ENCODE measurements around the gene FNDC5.
"Not testable (repeated sequence)": the region's sequence is repeated elsewhere in the genome, so short reads cannot be mapped to it uniquely, and the experiment has no call there.

FNDC5 gene

GRCh38 chr1:32870615-32871363 is at the start of gene FNDC5:
Gene FNDC5 (minus strand): TSS chr1:32870912.
- peak; percentile 78 for DNase-seq (ENCODE audit: low spot score)

DNA sequence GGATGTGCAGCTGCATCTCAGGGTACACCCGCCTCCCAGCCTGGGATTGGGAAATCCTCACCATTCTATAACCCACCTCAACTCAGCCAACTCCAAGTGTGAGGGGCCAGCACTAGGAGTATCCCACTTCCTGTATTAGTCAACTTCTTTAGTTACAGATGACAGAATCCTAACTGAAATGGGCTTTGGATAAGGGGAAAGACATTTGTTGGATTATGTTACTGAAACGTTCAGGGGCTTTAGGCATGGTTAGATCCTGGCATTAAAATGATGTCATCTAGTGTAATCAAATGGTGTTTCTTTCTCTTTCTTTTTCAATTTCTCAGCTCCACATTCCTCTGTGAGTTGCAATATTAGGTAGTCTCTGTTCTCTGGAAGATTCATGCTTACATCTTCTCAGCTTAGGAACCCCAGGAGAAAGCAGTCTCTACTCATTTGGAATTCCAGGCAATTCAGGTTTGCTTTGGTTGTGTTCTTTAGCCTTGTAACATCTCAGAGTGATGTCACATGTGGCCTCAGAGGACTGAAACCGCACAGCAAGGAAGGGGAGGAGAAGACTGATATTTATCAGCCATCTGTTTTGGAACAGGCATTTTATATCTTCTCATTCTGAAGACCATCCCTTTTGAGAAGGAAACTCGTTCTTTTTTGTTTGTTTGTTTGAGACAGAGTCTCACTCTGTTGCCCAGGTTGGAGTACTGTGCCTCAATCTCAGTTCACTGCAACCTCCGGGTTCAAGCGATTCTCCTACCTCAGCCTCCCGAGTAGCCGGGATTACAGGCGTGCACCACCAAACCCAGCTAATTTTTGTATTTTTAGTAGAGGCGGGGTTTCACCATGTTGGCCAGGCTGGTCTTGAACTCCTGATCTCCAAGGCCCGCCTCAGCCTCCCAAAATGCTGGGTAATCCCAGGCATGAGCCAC is 49.4 kb upstream of the FNDC5 start:
- DNase-seq (ENCODE audit: low spot score), result no peak

DNA sequence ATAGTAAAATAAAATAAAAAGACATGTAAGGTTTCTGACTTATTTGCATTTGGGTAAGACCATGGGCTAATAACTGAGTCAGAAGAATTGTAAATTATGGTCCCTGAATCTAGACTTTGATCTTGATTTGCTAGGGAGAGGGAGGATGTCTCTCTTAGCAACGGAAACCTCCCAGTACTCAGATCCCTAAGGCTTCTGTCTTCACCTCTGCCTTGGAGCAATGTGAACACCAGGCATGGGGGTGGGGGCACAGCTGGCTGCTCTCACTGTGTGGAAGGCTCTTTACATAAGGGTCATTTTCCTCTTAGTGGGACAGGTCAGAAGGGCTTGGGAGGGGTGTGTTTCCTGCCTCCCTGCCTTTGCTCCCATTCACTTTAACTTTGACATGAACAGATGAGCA is 47.5 kb upstream of the FNDC5 start:
- DNase-seq (ENCODE audit: low spot score), result no peak

DNA sequence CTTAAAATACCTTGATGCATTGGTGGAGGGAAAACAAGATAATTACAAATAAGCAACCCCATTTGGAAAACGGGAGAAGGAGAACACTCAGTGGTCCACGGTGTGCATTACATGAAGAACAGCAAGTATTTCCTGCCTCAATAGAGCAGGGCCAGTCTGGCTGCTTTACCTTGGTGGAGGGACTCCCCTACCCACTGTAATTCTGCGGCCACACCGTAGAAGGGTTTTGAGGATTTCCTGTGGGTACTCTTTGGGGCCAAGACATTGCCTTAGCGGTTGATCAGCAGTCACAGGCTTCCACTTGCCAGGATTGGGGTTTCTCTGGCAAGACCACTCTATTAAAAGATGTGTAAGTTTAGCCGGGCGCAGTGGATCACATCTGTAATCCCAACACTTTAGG is 46.8 kb upstream of the FNDC5 start:
- no peak for DNase-seq (ENCODE audit: low spot score)

- no peak for DNase-seq (ENCODE audit: low spot score)
Measured at GRCh38 chr1:32915766-32916706, 45.3 kb upstream of the FNDC5 start.

DNA sequence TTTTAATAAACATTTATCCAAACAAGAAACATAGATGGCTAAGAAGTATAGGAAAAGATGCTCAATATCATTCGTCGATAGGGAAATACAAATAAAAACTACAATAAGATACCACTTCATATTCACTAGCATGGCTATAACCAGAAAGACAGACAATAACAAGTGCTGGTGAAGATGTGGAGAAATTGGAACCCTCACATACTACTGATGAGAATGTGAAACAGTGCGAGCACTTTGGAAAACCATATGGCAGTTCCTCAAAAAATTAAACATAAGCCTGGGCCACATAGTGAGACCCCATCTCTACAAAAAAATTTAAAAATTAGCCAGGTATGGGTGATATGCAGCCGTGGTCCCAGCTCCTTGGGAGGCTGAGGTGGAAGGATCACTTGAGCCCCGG is 39.6 kb upstream of the FNDC5 start:
- DNase-seq (ENCODE audit: low spot score), result no peak

- DNase-seq (ENCODE audit: low spot score), result no peak
Measured at GRCh38 chr1:32907435-32907834, 36.7 kb upstream of the FNDC5 start.

- no peak for DNase-seq (ENCODE audit: low spot score)
Measured at GRCh38 chr1:32906654-32907053, 35.9 kb upstream of the FNDC5 start.

DNA sequence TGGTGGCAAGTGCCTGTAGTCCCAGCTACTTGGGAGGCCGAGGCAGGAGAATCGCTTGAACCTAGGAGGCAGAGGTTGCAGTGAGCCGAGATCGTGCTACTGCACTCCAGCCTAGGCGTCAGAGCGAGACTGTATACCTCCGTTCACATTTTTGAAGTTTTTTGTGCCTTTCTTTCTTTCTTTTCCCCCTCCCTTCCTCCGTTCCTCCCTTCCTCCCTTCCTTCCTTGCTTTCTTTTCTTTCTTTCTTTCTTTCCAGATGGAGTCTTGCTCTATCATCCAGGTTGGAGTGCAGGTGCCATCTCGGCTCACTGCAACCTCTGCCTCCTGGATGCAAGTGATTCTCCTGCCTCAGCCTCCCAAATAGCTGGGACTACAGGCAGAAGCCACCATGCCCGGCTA is 34.9 kb upstream of the FNDC5 start:
- not testable (repeated sequence) for DNase-seq (ENCODE audit: low spot score)

DNA sequence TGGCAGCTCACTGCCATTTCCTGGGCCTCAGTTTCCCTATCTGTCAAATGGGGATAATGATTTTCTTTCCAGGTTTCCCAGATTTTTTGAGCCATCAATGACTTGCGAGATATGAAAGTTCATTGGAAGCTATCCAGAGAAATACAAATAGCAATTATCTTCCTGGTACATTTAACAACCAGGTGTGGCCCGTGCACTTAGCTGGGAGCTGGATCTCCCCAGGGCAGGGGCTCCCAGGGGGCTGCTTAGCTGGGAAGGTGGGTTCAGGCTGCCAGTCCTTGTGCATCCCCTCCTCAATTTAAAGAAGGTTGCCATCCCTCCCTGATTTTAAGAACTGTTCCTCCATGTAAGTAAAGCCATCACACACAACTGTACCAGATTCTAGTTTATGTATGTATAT is 34.1 kb upstream of the FNDC5 start:
- no peak for DNase-seq (ENCODE audit: low spot score)

DNA sequence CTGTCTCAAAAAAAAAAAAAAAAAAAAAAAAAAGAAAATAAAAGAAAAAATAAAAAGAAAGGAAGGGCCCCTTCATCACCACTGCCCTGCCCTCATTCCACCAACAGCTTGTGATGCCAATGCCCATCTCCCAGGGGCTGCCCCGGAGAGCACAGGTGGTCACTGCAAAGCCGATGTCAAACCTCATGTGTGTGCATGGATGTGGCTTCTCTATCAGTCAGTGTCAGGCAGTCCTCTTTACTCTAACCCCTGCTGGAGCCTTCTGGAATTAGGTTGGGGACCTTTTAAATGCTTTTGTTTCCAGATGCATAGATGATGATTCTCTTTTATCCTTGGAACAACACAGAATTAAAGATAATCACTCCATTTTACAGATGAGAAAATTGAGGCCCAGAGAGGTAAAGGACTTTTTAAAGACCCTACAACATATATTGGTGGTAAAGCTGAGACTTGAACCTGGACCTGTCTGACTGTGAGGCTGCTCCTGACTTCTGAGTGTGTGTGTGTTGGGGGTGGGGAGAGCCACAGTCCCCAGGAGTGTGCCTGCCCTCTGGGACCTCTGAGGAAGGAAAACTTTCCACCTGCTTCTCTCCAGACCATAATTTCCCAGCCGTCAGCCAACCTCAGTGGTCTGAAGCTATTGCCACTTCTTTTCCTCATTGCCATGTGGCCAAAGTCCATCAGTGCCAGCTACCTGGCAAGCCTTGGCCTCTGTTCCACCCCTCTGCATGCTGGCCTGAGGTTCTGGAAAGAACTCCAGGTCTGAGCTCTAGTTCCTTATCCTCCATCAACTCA is 33.5 kb upstream of the FNDC5 start:
- DNase-seq (ENCODE audit: low spot score), result no peak

GRCh38 chr1:32902535-32902920 is 31.8 kb upstream of the FNDC5 start:
- DNase-seq (ENCODE audit: low spot score), result no peak

- DNase-seq (ENCODE audit: low spot score), result no peak
Measured at GRCh38 chr1:32901823-32902534, 31.3 kb upstream of the FNDC5 start.

- peak; percentile 82 for DNase-seq (ENCODE audit: low spot score)
Measured at GRCh38 chr1:32900956-32901822, 30.5 kb upstream of the FNDC5 start, which contains the start of gene TMEM54. Gene TMEM54 (minus strand): TSS chr1:32901389. CDS start chr1:32901238, 151 bp downstream.

DNA sequence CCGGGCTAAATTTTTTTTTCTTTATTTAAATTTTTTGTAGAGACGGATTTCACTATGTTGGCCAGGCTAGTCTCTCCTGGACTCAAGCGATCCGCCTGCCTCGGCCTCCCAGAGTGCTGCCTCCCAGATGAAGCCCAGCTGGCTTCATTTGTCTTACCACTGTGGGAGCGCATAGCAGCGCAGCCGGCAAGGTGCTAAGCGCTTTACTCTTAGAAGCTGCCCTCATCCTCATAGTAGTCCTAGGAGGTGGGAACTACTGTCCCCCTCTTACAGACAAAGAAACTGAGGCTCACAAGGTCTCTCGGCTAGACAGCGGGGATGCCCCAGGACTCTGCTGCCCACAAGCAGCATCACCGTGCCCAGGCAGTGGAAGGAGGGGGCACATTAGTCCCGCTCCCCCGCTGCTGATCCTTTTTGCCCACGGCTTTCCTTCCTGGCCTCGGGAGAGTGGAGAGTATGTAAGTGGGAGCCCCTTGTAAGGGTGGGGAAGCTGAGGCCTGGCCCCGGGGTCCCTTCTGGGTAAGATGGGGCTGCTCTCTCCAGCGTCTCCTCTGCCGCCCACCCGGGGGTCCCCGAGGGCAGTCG is 29.8 kb upstream of the FNDC5 start:
- no peak for DNase-seq (ENCODE audit: low spot score)

GRCh38 chr1:32899586-32900296 is 29.0 kb upstream of the FNDC5 start:
- DNase-seq (ENCODE audit: low spot score), result no peak

GRCh38 chr1:32898958-32899357 is 28.2 kb upstream of the FNDC5 start:
- no peak for DNase-seq (ENCODE audit: low spot score)

DNA sequence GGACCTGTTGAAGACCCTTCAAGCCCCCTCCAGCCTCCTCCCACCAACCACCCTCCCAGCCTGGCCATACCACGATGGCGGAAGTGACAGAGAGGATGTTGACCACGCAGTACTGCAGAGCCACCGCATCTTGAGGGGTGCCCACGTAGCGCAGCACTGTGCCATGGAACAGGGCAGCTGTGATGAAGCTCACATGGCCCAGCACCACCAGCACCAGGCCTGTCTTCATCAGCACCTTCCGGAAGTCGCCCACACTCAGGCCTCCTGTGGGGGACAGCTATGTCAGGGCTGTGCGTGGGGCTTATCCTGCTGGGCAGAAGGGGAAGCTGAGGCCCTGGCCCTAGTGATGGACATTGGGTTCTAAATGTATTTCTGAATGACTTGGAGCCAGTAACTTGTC is 27.3 kb upstream of the FNDC5 start:
- DNase-seq (ENCODE audit: low spot score), result no peak

All from D341Med (cell line).